Stimulated activated CD8-positive, alpha-beta memory T cell treated with anti-CD3 and anti-CD28 coated beads, Interleukin-7, amount 100 ng/mL, for 48 hours (primary cell): ENCODE measurements around the gene IGF1.

Experiments used
- DNase-seq, 2 donors: peaks; one replicate each; pipeline ENCODE4 v3.0.0-alpha.2; 2020; ENCODE audit warnings: low read depth in 1 of 2; ENCODE audit errors: extremely low read depth in 1 of 2

IGF1 gene

DNA sequence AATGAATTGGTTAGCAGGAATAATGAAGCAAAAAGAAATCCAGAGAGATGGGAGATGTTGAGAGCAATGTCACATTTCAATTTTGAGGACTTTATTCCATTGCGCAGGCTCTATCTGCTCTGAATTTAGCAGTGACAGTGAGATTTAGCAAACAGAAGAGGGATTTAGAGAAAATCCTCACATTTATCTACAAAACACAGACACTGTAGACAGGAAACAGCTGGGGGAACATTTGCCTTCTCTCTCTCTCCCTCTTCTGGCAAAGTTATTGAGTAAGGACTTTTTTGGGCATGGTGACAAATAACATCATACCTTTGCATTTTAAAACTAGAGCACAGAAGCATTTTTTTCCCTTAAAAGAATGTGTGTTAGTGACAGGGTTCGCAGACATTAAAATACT is at the start of gene IGF1:
TSS of gene IGF1 (minus strand) at position 158 of the 400 bp plus-strand sequence. CDS start 182 bp downstream, outside the sequence.
- DNase-seq, result no peak

DNA sequence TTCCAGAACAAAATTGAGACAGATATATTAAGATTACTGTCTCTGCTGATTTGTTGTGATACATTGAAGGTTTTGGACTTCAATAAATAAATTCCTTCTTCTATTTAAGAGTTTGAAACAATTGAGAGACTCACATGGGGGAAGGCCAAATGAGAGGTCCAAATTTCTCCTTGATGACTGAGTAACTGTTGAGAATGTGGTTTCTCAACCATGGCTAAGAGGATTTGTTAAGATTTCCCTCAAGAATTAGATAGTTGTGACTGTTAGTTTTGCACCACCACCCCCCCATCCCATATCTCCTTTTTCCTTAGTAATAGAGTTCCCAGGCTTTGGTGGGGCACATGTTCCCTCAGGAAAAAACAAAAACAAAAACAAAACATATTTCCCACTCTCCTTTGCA is 47.7 kb upstream of the IGF1 start:
- no peak for DNase-seq

DNA sequence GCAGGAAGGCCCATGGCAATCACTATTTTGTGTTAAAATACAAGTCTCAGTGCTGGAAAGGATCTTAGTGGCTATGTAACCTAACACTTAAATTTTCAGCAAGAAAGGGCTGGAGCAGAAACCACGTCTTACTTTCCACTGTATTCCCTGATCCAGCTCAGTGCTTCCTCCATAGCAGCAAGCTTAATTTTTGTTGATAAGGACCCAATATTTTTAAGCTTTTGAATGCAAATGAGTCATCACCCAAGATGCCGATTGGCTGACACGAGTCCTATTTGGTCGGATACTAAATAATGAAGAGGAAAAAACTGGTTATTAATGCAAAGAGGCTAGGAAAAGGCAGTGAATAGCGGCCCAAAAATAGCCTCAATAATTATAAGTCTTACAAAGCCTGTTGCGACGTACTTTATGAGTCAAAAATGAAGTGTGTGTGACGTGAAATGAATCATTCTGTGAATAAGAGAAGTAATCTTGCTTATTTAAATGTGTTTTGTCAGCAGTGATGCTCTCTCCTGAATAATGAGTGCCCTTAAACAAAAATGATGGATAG is 46.9 kb upstream of the IGF1 start:
- no peak for DNase-seq

GRCh38 chr12:102526656-102527055 is 46.3 kb upstream of the IGF1 start:
- DNase-seq, result no peak

DNA sequence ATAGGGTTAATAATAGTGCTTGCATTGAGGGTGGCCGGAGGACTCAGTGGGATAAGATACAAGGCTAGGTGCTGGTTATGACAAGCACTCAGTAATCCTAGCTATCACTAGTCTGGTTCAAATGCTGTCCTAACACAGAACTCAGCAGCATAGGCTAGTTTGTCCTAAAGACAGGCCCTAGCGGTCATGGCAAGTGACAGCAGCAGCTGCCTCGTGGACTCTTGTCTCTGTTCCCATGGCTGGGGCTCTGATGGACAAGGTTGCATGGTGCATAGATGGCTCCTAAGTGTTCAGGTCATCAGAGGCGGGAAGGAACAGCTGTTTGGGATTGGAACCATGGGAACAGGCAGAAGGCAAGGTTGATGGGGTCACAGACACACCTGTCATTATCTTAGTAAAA is 42.4 kb upstream of the IGF1 start:
- no peak for DNase-seq

GRCh38 chr12:102521662-102522277 is 41.4 kb upstream of the IGF1 start:
- DNase-seq, result no peak

DNA sequence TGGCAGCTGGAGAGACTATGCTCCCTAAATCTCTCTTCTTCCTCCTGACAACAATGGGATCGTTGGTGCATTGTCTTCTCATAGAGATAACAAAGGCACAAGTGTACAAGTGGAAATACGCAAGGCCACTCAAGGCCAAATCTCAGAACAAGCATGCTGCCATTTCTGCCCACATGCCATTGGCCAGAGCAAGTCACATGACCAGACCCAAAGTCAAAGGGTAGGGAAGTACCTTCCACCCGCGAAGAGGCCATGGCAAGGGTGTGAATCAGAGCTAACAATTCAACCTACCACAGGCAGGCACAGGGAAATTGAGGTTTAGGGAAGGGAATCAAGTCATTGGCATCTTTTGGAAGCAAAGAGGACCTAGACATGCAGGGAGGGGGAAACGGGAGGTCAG is 38.5 kb upstream of the IGF1 start:
- DNase-seq, result no peak

GRCh38 chr12:102514696-102515095 is 34.3 kb upstream of the IGF1 start:
- no peak for DNase-seq

GRCh38 chr12:102513739-102514138 is 33.4 kb upstream of the IGF1 start:
- DNase-seq, result no peak

DNA sequence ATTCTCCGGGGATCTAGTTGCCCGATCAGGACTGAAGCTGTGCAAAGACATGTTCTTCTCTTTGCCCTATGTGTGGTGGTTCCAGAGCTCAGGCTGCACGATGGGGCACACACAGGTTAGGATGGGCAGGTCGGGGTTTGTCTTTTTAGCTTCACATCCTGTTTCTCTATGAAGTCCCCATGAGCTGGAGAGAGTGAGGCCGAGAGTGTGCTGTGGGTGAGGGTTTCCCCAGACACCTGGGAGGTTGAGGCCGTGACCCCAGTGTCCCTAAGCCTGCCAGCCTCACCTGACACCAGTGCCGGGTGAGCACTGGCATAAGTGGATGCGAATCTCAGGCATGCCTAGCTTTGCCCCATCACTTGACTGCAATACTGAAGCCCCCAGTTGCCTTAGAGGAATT is 32.9 kb upstream of the IGF1 start:
- no peak for DNase-seq

DNA sequence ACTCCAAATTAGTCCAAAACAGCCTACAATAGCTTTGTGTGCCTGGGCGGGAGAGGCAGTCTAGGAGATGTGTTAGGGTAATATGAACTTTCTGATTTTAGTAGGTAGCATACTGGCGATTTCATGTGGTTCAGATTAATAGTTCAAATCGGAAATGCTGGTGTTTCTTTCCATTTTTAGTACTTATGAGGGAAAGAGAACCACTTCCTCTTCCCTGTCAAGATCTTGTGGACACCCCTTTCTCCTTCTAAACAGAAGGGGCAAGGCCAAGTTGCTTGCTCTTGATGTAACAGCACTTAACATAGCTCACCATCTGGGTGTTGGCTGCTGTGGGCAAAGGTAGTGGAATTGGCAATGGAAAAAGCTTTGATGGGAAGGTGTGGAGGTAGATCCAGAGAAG is 32.2 kb upstream of the IGF1 start:
- no peak for DNase-seq

DNA sequence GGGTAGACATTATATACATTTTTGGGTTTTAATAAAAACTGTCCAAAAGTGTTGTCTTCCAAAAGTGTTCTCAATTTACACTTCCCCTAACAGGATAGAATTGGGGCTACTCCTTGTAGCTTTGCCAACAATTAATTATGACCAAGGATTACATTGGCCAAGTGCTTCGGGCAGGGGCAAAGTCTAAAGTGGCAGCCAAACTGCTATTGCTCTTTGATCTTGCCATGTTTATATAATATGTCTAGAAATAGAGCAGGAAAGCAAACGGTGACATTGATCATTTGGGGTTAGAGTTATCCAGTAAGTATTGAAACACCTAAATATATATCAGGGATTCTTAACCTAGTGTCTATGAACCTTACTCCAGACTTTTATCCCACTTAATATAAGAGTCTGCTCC is 31.2 kb upstream of the IGF1 start:
- DNase-seq, result no peak

DNA sequence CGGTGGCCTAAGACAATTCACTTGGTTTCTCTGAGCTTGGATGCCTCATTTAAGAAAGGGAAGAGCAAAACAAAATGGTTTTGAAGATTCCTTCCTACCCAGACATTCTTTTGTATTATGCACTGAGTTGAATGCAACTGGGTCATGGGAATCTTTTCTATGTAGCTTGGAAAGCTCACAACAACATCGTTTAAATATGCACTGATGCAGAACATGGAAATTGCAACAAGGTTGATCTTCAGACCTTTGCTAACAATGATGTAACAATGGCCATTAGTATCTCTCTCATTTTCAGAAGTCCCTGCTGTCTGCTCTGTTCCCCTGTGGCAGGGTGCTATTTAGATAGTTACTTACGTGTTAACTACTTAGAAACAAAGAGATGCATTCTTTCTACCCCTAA is 30.1 kb upstream of the IGF1 start:
- no peak for DNase-seq

DNA sequence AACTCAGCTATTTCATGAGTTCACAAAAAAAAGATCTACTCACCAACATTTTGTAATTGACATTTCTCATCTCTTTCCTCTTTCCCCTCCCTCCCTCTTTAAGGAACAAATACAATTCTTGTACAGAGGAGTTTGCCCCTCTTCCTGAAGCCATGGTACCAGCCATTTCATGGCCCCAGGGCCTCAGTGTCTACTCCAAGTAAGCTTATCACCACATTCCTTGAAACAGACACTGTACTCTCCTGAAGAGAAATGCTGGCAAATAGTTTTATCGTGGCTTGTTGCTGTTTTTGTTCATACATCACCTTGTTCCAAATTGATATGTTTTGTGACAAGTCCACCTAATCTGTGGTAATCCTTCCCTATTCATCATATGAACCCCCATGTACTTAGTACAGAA is 29.7 kb upstream of the IGF1 start:
- DNase-seq, result no peak

- no peak for DNase-seq
Measured at GRCh38 chr12:102509123-102509626, 28.8 kb upstream of the IGF1 start.

GRCh38 chr12:102508052-102508451 is 27.7 kb upstream of the IGF1 start:
- no peak for DNase-seq

GRCh38 chr12:102507301-102507700 is 26.9 kb upstream of the IGF1 start:
- DNase-seq, result no peak

DNA sequence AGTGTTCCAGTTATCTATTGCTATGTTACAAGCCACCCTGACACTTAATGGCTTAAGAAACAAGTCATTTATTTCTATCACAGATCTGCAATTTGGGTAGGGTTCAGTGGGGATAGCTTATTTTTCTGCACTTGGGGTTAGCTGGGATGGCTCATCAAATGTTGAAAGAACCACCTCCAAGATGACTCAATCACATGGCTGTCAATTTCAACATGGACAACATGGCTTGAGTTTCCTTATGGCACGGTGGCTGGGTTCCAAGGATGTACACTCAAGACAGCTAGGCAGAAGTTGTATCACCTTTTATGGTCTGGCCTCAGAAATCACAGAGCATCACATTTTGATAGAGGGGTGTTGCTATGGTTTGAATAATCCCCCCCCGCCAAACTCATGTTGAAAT is 24.5 kb upstream of the IGF1 start:
- no peak for DNase-seq

DNA sequence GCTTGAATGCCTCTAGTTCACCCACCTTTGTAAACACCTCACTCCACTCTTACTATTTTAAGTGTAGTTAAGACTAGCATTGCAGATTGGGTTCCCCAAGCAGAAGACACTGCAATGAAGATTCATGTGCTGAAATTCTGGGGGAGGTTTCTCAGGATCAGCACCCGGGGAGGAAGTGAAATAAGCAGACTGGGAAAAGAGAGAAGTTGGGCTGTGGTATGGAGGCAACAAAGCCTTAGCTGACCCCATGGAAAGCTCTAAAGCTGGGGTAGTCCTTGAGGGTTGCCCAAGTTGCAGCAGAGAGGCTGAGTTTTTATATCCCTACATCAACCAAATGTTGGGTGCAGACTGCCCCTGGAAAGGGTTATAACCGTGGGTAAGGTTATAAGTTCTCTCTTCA is 23.9 kb upstream of the IGF1 start:
- no peak for DNase-seq

GRCh38 chr12:102503831-102504230 is 23.5 kb upstream of the IGF1 start:
- no peak for DNase-seq

GRCh38 chr12:102503056-102503681 is 22.8 kb upstream of the IGF1 start:
- no peak for DNase-seq

- no peak for DNase-seq
Measured at GRCh38 chr12:102501773-102502172, 21.4 kb upstream of the IGF1 start.
